Liver (tissue), 9 donors: ENCODE data around the gene ASB13. TPM values are rescaled to one million over a fixed set of nuclear protein-coding genes. Genes with fewer than 3 reads are reported as not detected.
A peak's percentile ranks its signal among the peaks of the same experiment; 100 is the strongest.

Source experiments
- DNase-seq: peaks from one replicate; pipeline ENCODE4 v3.0.0-alpha.2; 2017; ENCODE audit warnings: low spot score
- H3K27ac ChIP-seq, 2 donors: one replicate each; pipeline ENCODE4 v1.7.0; 2013; ENCODE audit warnings: inconsistent platforms in 2 of 2, low read length in 2 of 2, control low read depth in 1 of 2, low read depth in 1 of 2, mild to moderate bottlenecking in 1 of 2
- H3K27me3 ChIP-seq, 4 donors: one replicate each; pipeline versions ENCODE4 v1.6.1 to v1.7.0; 2013; ENCODE audit warnings: low read length in 3 of 4, inconsistent platforms in 1 of 4, mild to moderate bottlenecking in 1 of 4, moderate library complexity in 1 of 4; ENCODE audit not compliant: control insufficient read depth in 4 of 4, insufficient read depth in 4 of 4
- H3K36me3 ChIP-seq, 4 donors: one replicate each; pipeline versions ENCODE4 v1.6.1 to v1.7.0; 2013; ENCODE audit warnings: low read length in 3 of 4, mild to moderate bottlenecking in 3 of 4, low read depth in 1 of 4, moderate library complexity in 1 of 4; ENCODE audit not compliant: control insufficient read depth in 4 of 4, insufficient read depth in 3 of 4
- H3K4me1 ChIP-seq, 4 donors: one replicate each; pipeline versions ENCODE4 v1.6.1 to v1.7.0; 2013; ENCODE audit warnings: low read length in 3 of 4, mild to moderate bottlenecking in 3 of 4, moderate library complexity in 1 of 4; ENCODE audit not compliant: control insufficient read depth in 4 of 4, insufficient read depth in 4 of 4
- H3K4me3 ChIP-seq, 3 donors: one replicate each; pipeline versions ENCODE4 v1.6.1 to v1.7.0; 2013; ENCODE audit warnings: low read length in 3 of 3, control low read depth in 1 of 3, low read depth in 1 of 3, mild to moderate bottlenecking in 1 of 3
- H3K9ac ChIP-seq, 2 donors: one replicate each; pipeline ENCODE4 v1.7.0; 2013; ENCODE audit warnings: low read length in 2 of 2, mild to moderate bottlenecking in 2 of 2, moderate library complexity in 2 of 2, control low read depth in 1 of 2, low read depth in 1 of 2
- H3K9me3 ChIP-seq, 4 donors: one replicate each; pipeline versions ENCODE4 v1.6.1 to v1.7.0; 2013; ENCODE audit warnings: low read length in 3 of 4; ENCODE audit not compliant: control insufficient read depth in 4 of 4
- CTCF ChIP-seq: fragments of 150-350 bp; IDR thresholded peaks from 2 replicates; pipeline ENCODE4 v1.5.1; 2017; ENCODE audit warnings: improper control_type of control experiment, low read depth, low read length; ENCODE audit not compliant: missing input control
- EGR1 ChIP-seq, 2 donors: IDR thresholded peaks; 2 replicates each; pipeline ENCODE4 v1.6.1; 2016 to 2018; ENCODE audit warnings: antibody characterized with exemption in 2 of 2, low read depth in 2 of 2
- FOXA1 ChIP-seq: IDR thresholded peaks from 2 replicates; pipeline ENCODE4 v1.6.1; 2016; ENCODE audit warnings: antibody characterized with exemption
- FOXA2 ChIP-seq: IDR thresholded peaks from 2 replicates; pipeline ENCODE4 v1.6.1; 2016; ENCODE audit warnings: antibody characterized with exemption
- GABPA ChIP-seq, 2 donors: IDR thresholded peaks in 1 of 2; conservative IDR thresholded peaks in 1 of 2; 2 replicates each; pipeline ENCODE4 v1.6.1; 2016; ENCODE audit warnings: antibody characterized with exemption in 2 of 2, mild to moderate bottlenecking in 1 of 2, moderate library complexity in 1 of 2
- HNF4A ChIP-seq, 2 donors: conservative IDR thresholded peaks; 2 replicates each; pipeline ENCODE4 v1.6.1; 2016; ENCODE audit warnings: antibody characterized with exemption in 2 of 2, mild to moderate bottlenecking in 2 of 2
- HNF4G ChIP-seq: IDR thresholded peaks from 2 replicates; pipeline ENCODE4 v1.6.1; 2016; ENCODE audit warnings: antibody characterized with exemption
- JUND ChIP-seq, 2 donors: IDR thresholded peaks; 2 replicates each; pipeline ENCODE4 v1.6.1; 2016; ENCODE audit warnings: antibody characterized with exemption in 2 of 2
- NR2F2 ChIP-seq: IDR thresholded peaks from 2 replicates; pipeline ENCODE4 v1.6.1; 2016; ENCODE audit warnings: antibody characterized with exemption
- RAD21 ChIP-seq, 2 donors: IDR thresholded peaks; 2 replicates each; pipeline ENCODE4 v1.6.1; 2016; ENCODE audit warnings: antibody characterized with exemption in 2 of 2, mild to moderate bottlenecking in 2 of 2
- REST ChIP-seq: IDR thresholded peaks from 2 replicates; pipeline ENCODE4 v1.6.1; 2016; ENCODE audit warnings: antibody characterized with exemption, mild to moderate bottlenecking
- SP1 ChIP-seq: IDR thresholded peaks from 2 replicates; pipeline ENCODE4 v1.6.1; 2018; ENCODE audit warnings: antibody characterized with exemption, mild to moderate bottlenecking
- TAF1 ChIP-seq: conservative IDR thresholded peaks from 2 replicates; pipeline ENCODE4 v1.6.1; 2016; ENCODE audit warnings: antibody characterized with exemption, mild to moderate bottlenecking
- ZBTB33 ChIP-seq: IDR thresholded peaks from 2 replicates; pipeline ENCODE4 v1.6.1; 2016; ENCODE audit warnings: antibody characterized with exemption
- WGBS: extraction: QIAGEN DNeasy Blood & Tissue Kit; methylation state at CpG from one replicate; pipeline ENCODE4 v1.1.7; 2013; 5-methylcytosine and 5-hydroxymethylcytosine counted together
- polyA plus RNA-seq, 2 donors: library from polyadenylated mRNA; stranded (reverse) in 1 of 2; unstranded in 1 of 2; fragments of 200-250 nt in 1 of 2; fragments of >200 nt in 1 of 2; fragmentation: Nextera tagmentation in 1 of 2; extraction: Ambion mirVana in 1 of 2; gene quantifications; one replicate each; pipeline versions ENCODE4 v1.2.1 to v1.2.3, GENCODE V29; 2013 to 2015
- total RNA-seq, 2 donors: library from RNA; depleted of rRNA; stranded (reverse); fragments of >200 nt; gene quantifications; one replicate each; pipeline ENCODE4 v1.2.3, GENCODE V29; 2014
- TF ChIP-seq, protein P1 (sequence below): IDR thresholded peaks from 2 replicates; pipeline ENCODE4 v1.6.1; 2016; ENCODE audit warnings: antibody characterized with exemption
- donor health status: healthy.
- donor health status: healthy.
- donor health status: healthy.
- donor health status: healthy.
- donor health status: healthy.

The ASB13 gene, protein sequence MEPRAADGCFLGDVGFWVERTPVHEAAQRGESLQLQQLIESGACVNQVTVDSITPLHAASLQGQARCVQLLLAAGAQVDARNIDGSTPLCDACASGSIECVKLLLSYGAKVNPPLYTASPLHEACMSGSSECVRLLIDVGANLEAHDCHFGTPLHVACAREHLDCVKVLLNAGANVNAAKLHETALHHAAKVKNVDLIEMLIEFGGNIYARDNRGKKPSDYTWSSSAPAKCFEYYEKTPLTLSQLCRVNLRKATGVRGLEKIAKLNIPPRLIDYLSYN
- total RNA-seq, result 10 to 100 TPM in 1 of 2 donors, 1 to 10 TPM in 1; 8.5 to 48.3 TPM
- 10 to 100 TPM; 40.8 to 44.2 TPM for polyA plus RNA-seq

GRCh38 chr10:5666008-5666840 is at the start of gene ASB13:
Gene ASB13, minus strand, starts transcription at chr10:5666595. Its CDS starts 44 bp downstream, at chr10:5666551.
- peak within 1 kb of the TSS; percentile 83 to 93 (median 87) for H3K4me3 ChIP-seq
- under 1% methylated on average over 112 of the region's 112 CpGs for WGBS
- peak within 1 kb of the TSS; percentile 58 to 83 for H3K27ac ChIP-seq
- H3K27me3 ChIP-seq, result no peaks in the 10 kb centered on the region
- H3K9ac ChIP-seq, result peak within 1 kb of the TSS; percentile 31 to 60
- no peak for TF ChIP-seq REST
- no peak for TF ChIP-seq CTCF
- TF ChIP-seq, protein P1, sequence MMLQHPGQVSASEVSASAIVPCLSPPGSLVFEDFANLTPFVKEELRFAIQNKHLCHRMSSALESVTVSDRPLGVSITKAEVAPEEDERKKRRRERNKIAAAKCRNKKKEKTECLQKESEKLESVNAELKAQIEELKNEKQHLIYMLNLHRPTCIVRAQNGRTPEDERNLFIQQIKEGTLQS, result no peak
- no peak for TF ChIP-seq FOXA2
- no peak for TF ChIP-seq FOXA1
- TF ChIP-seq HNF4G, result no peak
- TF ChIP-seq RAD21 (IDR thresholded peaks at IDR 0.05), result no peak
- no peak for TF ChIP-seq NR2F2
- no peak for TF ChIP-seq JUND (IDR thresholded peaks at IDR 0.05)
- TF ChIP-seq TAF1, result no peak
- TF ChIP-seq SP1, result no peak
- no peak for TF ChIP-seq ZBTB33
- TF ChIP-seq GABPA (IDR thresholded peaks at IDR 0.05 in 1 of 2, conservative IDR thresholded peaks at IDR 0.05 in 1 of 2), result no peak
- TF ChIP-seq EGR1 (IDR thresholded peaks at IDR 0.05; ENCODE audit: low read depth in 2 of 2), result no peak
- no peak for TF ChIP-seq HNF4A (conservative IDR thresholded peaks at IDR 0.05)
- DNase-seq, result peak; percentile 76
- peaks cover under 1 to 33% (median 20%) of the 10 kb centered on the region in 4 donors for H3K4me1 ChIP-seq
- H3K36me3 ChIP-seq, result no peaks in the 10 kb centered on the region
- H3K9me3 ChIP-seq, result no peaks in the 10 kb centered on the region
